Mucosa of rectum (tissue), 2 donors: ENCODE data around the gene SLC13A3.

Experiments used
- H3K27ac ChIP-seq, 2 donors: one replicate each; pipeline ENCODE4 v1.7.0; 2013; ENCODE audit warnings: inconsistent platforms in 2 of 2, low read depth in 2 of 2, low read length in 2 of 2
- H3K27me3 ChIP-seq, 2 donors: one replicate each; pipeline ENCODE4 v1.7.0; 2013; ENCODE audit warnings: low read length in 2 of 2; ENCODE audit not compliant: control insufficient read depth in 2 of 2, insufficient read depth in 2 of 2
- H3K36me3 ChIP-seq, 2 donors: one replicate each; pipeline ENCODE4 v1.7.0; 2013; ENCODE audit warnings: low read length in 2 of 2; ENCODE audit not compliant: control insufficient read depth in 2 of 2, insufficient read depth in 2 of 2
- H3K4me1 ChIP-seq, 2 donors: one replicate each; pipeline ENCODE4 v1.7.0; 2013; ENCODE audit warnings: low read length in 2 of 2, mild to moderate bottlenecking in 1 of 2; ENCODE audit not compliant: control insufficient read depth in 2 of 2, insufficient read depth in 2 of 2
- H3K4me3 ChIP-seq, 2 donors: one replicate each; pipeline ENCODE4 v1.7.0; 2013; ENCODE audit warnings: low read length in 2 of 2
- H3K9ac ChIP-seq, 2 donors: one replicate each; pipeline ENCODE4 v1.7.0; 2013; ENCODE audit warnings: low read length in 2 of 2, low read depth in 1 of 2, mild to moderate bottlenecking in 1 of 2
- H3K9me3 ChIP-seq, 2 donors: one replicate each; pipeline ENCODE4 v1.7.0; 2013; ENCODE audit warnings: low read length in 2 of 2; ENCODE audit not compliant: control insufficient read depth in 2 of 2
- donor health status: healthy.
- donor health status: Normal muscosa, but diverticular disease.

The SLC13A3 gene

DNA sequence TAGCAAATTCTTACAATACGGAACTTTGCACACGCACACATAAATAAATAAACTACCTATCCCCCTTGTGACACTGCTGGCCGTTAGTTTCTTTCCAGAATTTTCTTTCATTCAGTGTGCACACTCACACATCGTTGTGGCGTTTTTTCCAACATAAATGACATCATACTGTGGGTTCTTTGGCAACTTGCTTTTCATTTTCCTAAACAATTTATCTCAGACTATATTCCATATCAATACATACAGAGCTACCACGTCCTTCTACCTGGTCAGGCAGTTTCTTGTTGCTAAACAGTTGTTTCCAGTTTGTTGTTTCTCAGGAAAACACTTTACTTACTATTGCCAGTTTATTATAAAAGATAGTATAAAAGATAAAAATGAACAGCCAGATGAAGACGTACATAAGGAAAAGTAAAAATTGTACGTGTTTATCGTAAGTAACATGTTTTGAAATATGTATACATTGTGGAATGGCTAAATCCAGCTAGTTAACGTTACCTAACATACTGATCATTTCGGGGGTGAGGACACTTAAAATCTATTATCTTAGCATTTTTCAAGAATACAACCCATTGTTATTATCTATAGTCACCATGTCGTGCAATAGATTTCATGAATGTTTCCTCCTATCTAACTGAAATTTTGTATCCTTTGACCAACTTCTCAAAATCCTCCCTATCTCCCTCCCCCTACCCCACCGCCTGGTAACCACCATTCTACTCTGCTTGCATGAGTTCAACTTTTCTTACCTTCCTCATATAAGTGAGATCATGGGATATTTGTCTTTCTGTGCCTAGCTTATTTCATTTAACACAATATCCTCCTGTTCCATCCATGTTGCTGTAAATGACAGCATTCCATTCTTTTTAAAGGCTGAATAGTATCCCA is 39.2 kb upstream of the SLC13A3 start:
- Histone ChIP-seq H3K4me1 (peaks cover 11 to 15% of the 10 kb centered on the region in 2 donors), H3K9ac (peak overlapping the region; percentile 93 to 95), H3K4me3 (peak overlapping the region; percentile 83 to 92), H3K9me3 (no peaks in the 10 kb centered on the region), H3K27ac (peak overlapping the region; percentile 88 to 93), H3K36me3 (peaks cover 5 to 11% of the 10 kb centered on the region in 2 donors), H3K27me3 (no peaks in the 10 kb centered on the region)

GRCh38 chr20:46689754-46690085 is 38.5 kb upstream of the SLC13A3 start:
- H3K36me3 ChIP-seq, result peaks cover 5 to 11% of the 10 kb centered on the region in 2 donors
- no peaks in the 10 kb centered on the region for H3K27me3 ChIP-seq
- H3K9me3 ChIP-seq, result no peaks in the 10 kb centered on the region
- H3K27ac ChIP-seq, result peak overlapping the region; percentile 88 to 93
- H3K9ac ChIP-seq, result peak overlapping the region; percentile 93 to 95
- peak overlapping the region; percentile 83 to 92 for H3K4me3 ChIP-seq
- H3K4me1 ChIP-seq, result peaks cover 11 to 15% of the 10 kb centered on the region in 2 donors

DNA sequence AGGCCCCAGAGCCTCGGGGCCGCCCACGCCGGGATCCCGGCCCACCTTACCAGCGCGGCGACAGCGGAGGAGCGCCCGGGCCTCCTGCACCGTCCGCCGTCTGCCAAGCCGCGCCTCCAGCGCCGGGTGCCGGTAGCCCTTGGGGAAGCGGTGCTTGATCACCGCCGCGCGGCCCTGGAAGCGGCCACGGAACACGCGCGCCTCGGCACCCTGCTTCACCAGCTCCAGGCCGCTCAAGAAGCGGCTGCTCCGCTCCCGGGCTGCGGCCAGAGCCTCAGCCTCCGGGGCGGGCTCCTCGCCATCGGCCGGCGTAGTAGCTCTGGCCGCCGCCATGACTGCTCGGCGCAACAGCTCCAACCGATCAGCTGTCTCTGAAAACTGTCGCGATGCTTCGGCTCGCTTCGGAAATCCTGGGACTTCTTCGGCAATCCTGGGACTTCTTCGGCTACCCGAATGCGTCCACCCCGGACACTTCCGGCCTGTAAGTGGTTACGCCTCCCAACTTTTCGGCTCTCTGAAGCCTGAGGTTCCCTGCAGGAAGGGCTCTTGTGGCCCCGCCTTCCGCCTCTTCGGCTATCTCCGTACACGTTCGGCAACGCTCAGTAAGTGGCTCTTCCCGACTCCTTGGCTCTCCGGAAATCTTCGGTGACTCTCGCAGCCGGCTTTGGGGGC is 38.0 kb upstream of the SLC13A3 start, which contains the start of gene TP53RK:
Gene TP53RK, minus strand, starts transcription at position 363 of the 672 bp plus-strand sequence. Its CDS starts 30 bp downstream, at position 333.
- peaks cover 11 to 15% of the 10 kb centered on the region in 2 donors for H3K4me1 ChIP-seq
- H3K27me3 ChIP-seq, result no peaks in the 10 kb centered on the region
- H3K27ac ChIP-seq, result peak within 1 kb of the TSS; percentile 88 to 93
- peak within 1 kb of the TSS; percentile 93 to 96 for H3K9ac ChIP-seq
- peak within 1 kb of the TSS; percentile 83 to 92 for H3K4me3 ChIP-seq
- no peaks in the 10 kb centered on the region for H3K9me3 ChIP-seq
- peaks cover 5 to 11% of the 10 kb centered on the region in 2 donors for H3K36me3 ChIP-seq

- H3K27me3 ChIP-seq, result no peaks in the 10 kb centered on the region
- peak overlapping the region; percentile 88 to 93 for H3K27ac ChIP-seq
- no peaks in the 10 kb centered on the region for H3K9me3 ChIP-seq
- H3K4me3 ChIP-seq, result peak overlapping the region; percentile 83 to 92
- H3K9ac ChIP-seq, result peak overlapping the region; percentile 93 to 96
- H3K4me1 ChIP-seq, result peaks cover 11 to 15% of the 10 kb centered on the region in 2 donors
- peaks cover 5 to 11% of the 10 kb centered on the region in 2 donors for H3K36me3 ChIP-seq
Observed at GRCh38 chr20:46688151-46689081, 37.2 kb upstream of the SLC13A3 start.

DNA sequence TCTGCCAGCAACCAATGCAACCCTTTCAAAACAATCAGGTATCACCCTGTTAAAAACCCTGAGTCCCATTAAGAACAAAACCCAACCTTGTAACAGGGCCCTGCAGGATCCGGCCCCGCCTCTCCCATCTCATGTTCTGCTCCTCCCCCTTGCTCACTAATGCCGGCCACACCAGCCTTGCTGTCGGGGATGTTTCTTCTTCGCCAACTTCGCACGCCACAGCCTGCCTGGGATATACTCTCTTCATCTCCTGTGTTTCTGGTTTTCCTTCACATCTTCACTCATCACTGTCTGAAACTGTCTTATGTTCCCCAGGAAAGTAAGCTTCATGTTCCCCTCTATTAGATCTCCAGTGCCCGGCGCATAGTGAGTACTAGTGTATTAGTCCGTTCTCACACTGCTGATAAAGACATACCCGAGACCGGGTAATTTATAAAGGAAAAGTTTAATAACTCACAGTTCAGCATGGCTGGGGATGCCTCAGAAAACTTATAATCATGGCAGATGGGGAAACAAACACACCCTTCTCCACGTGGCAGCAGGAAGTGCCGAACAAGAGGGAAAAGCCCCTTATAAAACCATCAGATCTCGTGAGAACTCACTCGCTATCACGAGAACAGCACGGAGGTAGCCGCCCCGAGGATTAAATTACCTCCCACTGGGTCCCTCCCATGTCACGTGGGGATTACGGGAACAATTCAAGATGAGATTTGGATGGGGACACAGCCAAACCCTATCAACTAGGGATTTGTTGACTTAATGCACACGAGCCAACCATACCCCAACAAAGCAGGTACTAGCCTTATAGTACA is 32.9 kb upstream of the SLC13A3 start:
- H3K36me3 ChIP-seq, result peaks cover 5 to 11% of the 10 kb centered on the region in 2 donors
- H3K4me3 ChIP-seq, result peak overlapping the region in 1 of 2 donors; percentile 27
- H3K27ac ChIP-seq, result no peak overlapping the region
- H3K27me3 ChIP-seq, result no peaks in the 10 kb centered on the region
- no peaks in the 10 kb centered on the region for H3K9me3 ChIP-seq
- H3K4me1 ChIP-seq, result peaks cover 11 to 15% of the 10 kb centered on the region in 2 donors
- peak overlapping the region in 1 of 2 donors; percentile 17 for H3K9ac ChIP-seq

DNA sequence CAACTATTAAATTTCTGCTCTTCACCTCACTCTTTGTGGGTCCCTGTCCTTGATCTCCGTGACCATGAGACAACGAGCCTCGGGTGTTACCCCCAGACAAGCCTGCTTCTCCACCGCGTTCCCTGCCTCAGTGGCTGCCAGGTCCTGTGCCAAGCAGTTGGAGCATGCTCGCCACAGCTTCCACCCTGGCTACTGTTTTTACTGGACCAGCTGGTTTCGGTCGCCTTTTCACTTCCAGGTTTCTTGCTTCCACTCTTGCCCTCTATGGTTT is 32.3 kb upstream of the SLC13A3 start:
- Histone ChIP-seq H3K36me3 (peaks cover 5 to 11% of the 10 kb centered on the region in 2 donors), H3K9ac (peak overlapping the region in 1 of 2 donors; percentile 17), H3K27ac (no peak overlapping the region), H3K4me1 (peaks cover 9 to 12% of the 10 kb centered on the region in 2 donors), H3K4me3 (no peak overlapping the region), H3K9me3 (no peaks in the 10 kb centered on the region), H3K27me3 (no peaks in the 10 kb centered on the region)

- Histone ChIP-seq H3K36me3 (peaks cover 5 to 11% of the 10 kb centered on the region in 2 donors), H3K4me1 (peaks cover 5 to 8% of the 10 kb centered on the region in 2 donors), H3K27ac (no peak overlapping the region), H3K9me3 (no peaks in the 10 kb centered on the region), H3K9ac (no peak overlapping the region), H3K4me3 (no peak overlapping the region), H3K27me3 (no peaks in the 10 kb centered on the region)
Observed at GRCh38 chr20:46683011-46683667, 31.9 kb upstream of the SLC13A3 start.

GRCh38 chr20:46682063-46682821 is 31.0 kb upstream of the SLC13A3 start:
- H3K4me1 ChIP-seq, result no peaks in the 10 kb centered on the region
- no peaks in the 10 kb centered on the region for H3K9me3 ChIP-seq
- H3K9ac ChIP-seq, result no peak overlapping the region
- no peak overlapping the region for H3K4me3 ChIP-seq
- H3K27me3 ChIP-seq, result no peaks in the 10 kb centered on the region
- no peak overlapping the region for H3K27ac ChIP-seq
- H3K36me3 ChIP-seq, result peaks cover 5 to 11% of the 10 kb centered on the region in 2 donors
